ENCODE results near the gene ATF7. TPM values are rescaled to one million over a fixed set of nuclear protein-coding genes. Genes with fewer than 3 reads are reported as not detected.

ATF7 gene
- polyA plus RNA-seq, 1 of the 3 experiments (the other 2 are of a cell fraction) = 12.8 TPM

DNA sequence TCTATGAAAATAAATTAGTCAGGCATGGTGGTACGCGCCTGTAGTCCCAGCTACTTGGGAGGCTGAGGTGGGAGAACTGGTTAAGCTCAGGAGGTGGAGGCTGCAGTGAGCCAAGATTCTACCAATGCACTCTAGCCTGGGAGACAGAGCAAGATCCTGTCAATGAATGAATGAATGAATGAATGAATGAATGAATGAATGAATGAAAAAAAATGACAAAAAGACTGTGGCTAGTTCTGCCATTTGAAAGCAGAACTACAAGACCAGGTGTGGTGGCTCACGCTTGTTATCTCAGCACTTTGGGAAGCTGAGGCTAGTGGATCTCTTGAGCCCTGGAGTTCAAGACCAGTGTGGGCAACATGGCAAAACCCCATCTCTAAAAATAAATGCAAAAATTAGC is 86.7 kb downstream of the ATF7 start (continued):
- TF ChIP-seq, protein P1, sequence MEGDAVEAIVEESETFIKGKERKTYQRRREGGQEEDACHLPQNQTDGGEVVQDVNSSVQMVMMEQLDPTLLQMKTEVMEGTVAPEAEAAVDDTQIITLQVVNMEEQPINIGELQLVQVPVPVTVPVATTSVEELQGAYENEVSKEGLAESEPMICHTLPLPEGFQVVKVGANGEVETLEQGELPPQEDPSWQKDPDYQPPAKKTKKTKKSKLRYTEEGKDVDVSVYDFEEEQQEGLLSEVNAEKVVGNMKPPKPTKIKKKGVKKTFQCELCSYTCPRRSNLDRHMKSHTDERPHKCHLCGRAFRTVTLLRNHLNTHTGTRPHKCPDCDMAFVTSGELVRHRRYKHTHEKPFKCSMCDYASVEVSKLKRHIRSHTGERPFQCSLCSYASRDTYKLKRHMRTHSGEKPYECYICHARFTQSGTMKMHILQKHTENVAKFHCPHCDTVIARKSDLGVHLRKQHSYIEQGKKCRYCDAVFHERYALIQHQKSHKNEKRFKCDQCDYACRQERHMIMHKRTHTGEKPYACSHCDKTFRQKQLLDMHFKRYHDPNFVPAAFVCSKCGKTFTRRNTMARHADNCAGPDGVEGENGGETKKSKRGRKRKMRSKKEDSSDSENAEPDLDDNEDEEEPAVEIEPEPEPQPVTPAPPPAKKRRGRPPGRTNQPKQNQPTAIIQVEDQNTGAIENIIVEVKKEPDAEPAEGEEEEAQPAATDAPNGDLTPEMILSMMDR (IDR thresholded peaks at IDR 0.05) = no peak
- TF ChIP-seq RCOR1 (IDR thresholded peaks at IDR 0.05; ENCODE audit: low read length) (no peak), JUND (IDR thresholded peaks at IDR 0.05) (no peak), GABPA (IDR thresholded peaks at IDR 0.05; ENCODE audit: low read depth) (no peak), EP300 (IDR thresholded peaks at IDR 0.05; ENCODE audit: borderline replicate concordance in 1 of 2, low read depth in 1 of 2, low read length in 1 of 2) (no peak)
- TF ChIP-seq, protein P2, sequence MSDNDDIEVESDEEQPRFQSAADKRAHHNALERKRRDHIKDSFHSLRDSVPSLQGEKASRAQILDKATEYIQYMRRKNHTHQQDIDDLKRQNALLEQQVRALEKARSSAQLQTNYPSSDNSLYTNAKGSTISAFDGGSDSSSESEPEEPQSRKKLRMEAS (IDR thresholded peaks at IDR 0.05; ENCODE audit: low read depth) = no peak
- TF ChIP-seq, protein P3, sequence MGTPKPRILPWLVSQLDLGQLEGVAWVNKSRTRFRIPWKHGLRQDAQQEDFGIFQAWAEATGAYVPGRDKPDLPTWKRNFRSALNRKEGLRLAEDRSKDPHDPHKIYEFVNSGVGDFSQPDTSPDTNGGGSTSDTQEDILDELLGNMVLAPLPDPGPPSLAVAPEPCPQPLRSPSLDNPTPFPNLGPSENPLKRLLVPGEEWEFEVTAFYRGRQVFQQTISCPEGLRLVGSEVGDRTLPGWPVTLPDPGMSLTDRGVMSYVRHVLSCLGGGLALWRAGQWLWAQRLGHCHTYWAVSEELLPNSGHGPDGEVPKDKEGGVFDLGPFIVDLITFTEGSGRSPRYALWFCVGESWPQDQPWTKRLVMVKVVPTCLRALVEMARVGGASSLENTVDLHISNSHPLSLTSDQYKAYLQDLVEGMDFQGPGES (IDR thresholded peaks at IDR 0.05; ENCODE audit: low read depth, low read length) = no peak

DNA sequence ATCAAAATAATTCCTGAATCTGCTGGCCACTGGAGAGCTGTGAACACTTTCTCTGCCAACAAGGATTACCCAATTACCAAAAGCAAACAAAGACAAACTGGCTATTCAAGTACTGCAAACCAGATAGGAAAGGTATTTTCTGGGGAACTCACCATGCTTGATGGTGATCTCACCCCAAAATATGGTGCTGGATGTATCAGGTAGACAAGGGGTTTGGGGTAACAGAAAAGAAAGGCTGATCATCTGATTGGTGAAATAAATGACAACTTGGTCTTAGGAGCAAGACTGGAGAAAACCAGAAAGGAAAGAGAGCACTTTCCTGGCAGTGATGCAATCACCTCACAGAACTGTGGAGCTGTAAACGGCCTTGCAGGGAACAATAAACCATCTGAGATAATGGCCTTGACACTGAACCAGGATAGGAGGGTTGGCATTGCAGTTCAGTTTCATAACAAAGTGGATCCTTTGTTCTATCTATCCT is 87.9 kb downstream of the ATF7 start:
- ChIA-PET CTCF (interaction anchor here (0.9 to 2.0 kb wide), 3 partner anchors 15 to 138 kb away, joined by 3 to 14 read pairs (median 8); partner anchors contain the start of gene ATP5MC2), POLR2A (interaction anchor here (1.2 kb wide), 1 partner anchor 37 kb away, joined by 4 read pairs; the partner anchor contains the start of gene TARBP2)
- no peak for DNase-seq
- TF ChIP-seq, protein P4, sequence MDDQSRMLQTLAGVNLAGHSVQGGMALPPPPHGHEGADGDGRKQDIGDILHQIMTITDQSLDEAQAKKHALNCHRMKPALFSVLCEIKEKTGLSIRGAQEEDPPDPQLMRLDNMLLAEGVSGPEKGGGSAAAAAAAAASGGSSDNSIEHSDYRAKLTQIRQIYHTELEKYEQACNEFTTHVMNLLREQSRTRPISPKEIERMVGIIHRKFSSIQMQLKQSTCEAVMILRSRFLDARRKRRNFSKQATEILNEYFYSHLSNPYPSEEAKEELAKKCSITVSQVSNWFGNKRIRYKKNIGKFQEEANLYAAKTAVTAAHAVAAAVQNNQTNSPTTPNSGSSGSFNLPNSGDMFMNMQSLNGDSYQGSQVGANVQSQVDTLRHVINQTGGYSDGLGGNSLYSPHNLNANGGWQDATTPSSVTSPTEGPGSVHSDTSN (IDR thresholded peaks at IDR 0.05) = no peak
- TF ChIP-seq SIN3A (IDR thresholded peaks at IDR 0.05; ENCODE audit: borderline replicate concordance, low read depth, low read length) (no peak), RCOR1 (IDR thresholded peaks at IDR 0.05; ENCODE audit: low read length) (no peak), EP300 (IDR thresholded peaks at IDR 0.05; ENCODE audit: borderline replicate concordance in 1 of 2, low read depth in 1 of 2, low read length in 1 of 2) (no peak), RAD21 (IDR thresholded peaks at IDR 0.05; ENCODE audit: low read length) (no peak), TEAD4 (IDR thresholded peaks at IDR 0.05; ENCODE audit: borderline replicate concordance, insufficient read depth) (no peak), SMC3 (IDR thresholded peaks at IDR 0.05; ENCODE audit: low read depth, low read length) (no peak), RXRA (IDR thresholded peaks at IDR 0.05; ENCODE audit: borderline replicate concordance, low read depth) (no peak), FOXM1 (IDR thresholded peaks at IDR 0.05; ENCODE audit: low read depth) (no peak), ELF1 (IDR thresholded peaks at IDR 0.05) (no peak), YY1 (IDR thresholded peaks at IDR 0.05; ENCODE audit: low read depth) (no peak)
- TF ChIP-seq, protein P5, sequence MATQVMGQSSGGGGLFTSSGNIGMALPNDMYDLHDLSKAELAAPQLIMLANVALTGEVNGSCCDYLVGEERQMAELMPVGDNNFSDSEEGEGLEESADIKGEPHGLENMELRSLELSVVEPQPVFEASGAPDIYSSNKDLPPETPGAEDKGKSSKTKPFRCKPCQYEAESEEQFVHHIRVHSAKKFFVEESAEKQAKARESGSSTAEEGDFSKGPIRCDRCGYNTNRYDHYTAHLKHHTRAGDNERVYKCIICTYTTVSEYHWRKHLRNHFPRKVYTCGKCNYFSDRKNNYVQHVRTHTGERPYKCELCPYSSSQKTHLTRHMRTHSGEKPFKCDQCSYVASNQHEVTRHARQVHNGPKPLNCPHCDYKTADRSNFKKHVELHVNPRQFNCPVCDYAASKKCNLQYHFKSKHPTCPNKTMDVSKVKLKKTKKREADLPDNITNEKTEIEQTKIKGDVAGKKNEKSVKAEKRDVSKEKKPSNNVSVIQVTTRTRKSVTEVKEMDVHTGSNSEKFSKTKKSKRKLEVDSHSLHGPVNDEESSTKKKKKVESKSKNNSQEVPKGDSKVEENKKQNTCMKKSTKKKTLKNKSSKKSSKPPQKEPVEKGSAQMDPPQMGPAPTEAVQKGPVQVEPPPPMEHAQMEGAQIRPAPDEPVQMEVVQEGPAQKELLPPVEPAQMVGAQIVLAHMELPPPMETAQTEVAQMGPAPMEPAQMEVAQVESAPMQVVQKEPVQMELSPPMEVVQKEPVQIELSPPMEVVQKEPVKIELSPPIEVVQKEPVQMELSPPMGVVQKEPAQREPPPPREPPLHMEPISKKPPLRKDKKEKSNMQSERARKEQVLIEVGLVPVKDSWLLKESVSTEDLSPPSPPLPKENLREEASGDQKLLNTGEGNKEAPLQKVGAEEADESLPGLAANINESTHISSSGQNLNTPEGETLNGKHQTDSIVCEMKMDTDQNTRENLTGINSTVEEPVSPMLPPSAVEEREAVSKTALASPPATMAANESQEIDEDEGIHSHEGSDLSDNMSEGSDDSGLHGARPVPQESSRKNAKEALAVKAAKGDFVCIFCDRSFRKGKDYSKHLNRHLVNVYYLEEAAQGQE (IDR thresholded peaks at IDR 0.05; ENCODE audit: low read depth, low read length) = no peak
- TF ChIP-seq, protein P2 (IDR thresholded peaks at IDR 0.05; ENCODE audit: low read depth) = no peak
- TF ChIP-seq, protein P6, sequence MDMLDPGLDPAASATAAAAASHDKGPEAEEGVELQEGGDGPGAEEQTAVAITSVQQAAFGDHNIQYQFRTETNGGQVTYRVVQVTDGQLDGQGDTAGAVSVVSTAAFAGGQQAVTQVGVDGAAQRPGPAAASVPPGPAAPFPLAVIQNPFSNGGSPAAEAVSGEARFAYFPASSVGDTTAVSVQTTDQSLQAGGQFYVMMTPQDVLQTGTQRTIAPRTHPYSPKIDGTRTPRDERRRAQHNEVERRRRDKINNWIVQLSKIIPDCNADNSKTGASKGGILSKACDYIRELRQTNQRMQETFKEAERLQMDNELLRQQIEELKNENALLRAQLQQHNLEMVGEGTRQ (IDR thresholded peaks at IDR 0.05; ENCODE audit: borderline replicate concordance, low read depth, low read length) = no peak
- TF ChIP-seq, protein P3 (IDR thresholded peaks at IDR 0.05; ENCODE audit: low read depth, low read length) = no peak
- Histone ChIP-seq H3K27ac (ENCODE audit: low read depth in 2 of 2, low read length in 1 of 2) (no peak overlapping the region), H4K20me1 (ENCODE audit: insufficient read depth) (no peaks in the 10 kb centered on the region), H2AFZ (ENCODE audit: low read depth) (no peak overlapping the region), H3K4me1 (ENCODE audit: control insufficient read depth in 1 of 2, insufficient read depth in 2 of 2, low read depth in 1 of 2, low read length in 1 of 2) (no peaks in the 10 kb centered on the region), H3K9me2 (no peaks in the 10 kb centered on the region), H3K36me3 (replicated peaks in 1 of 2; ENCODE audit: control insufficient read depth in 1 of 2, insufficient read depth in 2 of 2, low read length in 1 of 2) (peaks cover 27 to 71% of the 10 kb centered on the region in 2 experiments), H3K4me2 (no peak overlapping the region), H3K9me3 (no peaks in the 10 kb centered on the region), H3K9ac (no peak overlapping the region), H3K27me3 (ENCODE audit: insufficient read depth) (no peaks in the 10 kb centered on the region), H3F3A (replicated peaks; ENCODE audit: insufficient read depth) (no peaks in the 10 kb centered on the region), H3K4me3 (ENCODE audit: low read depth in 2 of 2, low read length in 1 of 2) (no peak overlapping the region), H3K79me2 (ENCODE audit: insufficient read depth) (no peaks in the 10 kb centered on the region)
- 69% methylated on average over 1 of the region's 1 CpG for WGBS (ENCODE audit: low lambda C conversion rate)

All from SK-N-SH (cell line).